Hematopoietic multipotent progenitor cell treated with erythropoietin and hydrocortisone succinate and interleukin-3 and kit ligand, for 4 days (in vitro differentiated cells): ENCODE results near the gene KRT7.
A peak's percentile ranks its signal among the peaks of the same experiment; 100 is the strongest.

ENCODE experiments used
- DNase-seq: peaks from one replicate; pipeline ENCODE4 v3.0.0-alpha.2; 2015

KRT7 gene

DNA sequence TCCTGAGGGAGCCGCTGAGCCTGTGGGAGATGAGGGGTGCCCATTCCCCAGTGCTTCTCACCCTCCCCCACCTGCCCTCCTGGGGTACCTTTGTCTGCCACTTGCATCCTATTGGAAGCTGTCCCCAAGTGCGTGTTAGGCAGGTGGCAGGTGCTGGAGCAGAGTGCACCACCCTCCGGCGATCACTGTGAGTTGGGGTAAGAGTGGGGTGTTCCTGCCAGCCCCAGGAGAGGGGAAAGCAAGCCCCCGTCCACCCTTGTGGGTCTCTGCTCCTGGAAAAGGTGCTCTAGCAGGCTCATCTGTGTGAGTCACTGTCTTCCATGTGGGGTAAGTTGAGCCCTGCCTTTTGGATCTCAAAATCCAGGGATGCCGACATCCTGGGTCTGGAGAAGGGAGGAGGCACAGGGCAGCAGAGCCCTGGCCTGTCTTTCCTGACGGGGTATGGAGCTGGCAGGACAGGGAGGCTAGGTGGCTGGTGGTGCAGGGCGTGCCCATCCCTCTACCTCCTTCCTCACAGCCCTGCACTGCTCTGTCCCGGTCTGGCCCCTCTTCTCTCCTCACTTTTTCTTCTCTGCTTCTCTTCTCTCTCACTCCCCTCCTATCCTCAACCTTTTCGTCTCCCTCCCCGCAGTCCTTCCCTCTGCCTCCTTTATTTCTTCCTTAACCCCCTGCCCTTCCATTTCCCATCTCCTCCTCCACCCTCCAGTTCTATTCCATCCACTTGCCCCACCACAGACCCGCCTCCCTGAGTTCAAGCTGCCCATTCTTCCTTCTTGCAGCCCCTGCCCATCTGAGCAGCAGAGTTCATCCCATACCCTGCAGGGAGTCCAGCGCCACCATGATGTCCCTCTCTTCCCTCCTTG, 20.1 kb upstream of the KRT7 start:
- DNase-seq, result no peak

DNA sequence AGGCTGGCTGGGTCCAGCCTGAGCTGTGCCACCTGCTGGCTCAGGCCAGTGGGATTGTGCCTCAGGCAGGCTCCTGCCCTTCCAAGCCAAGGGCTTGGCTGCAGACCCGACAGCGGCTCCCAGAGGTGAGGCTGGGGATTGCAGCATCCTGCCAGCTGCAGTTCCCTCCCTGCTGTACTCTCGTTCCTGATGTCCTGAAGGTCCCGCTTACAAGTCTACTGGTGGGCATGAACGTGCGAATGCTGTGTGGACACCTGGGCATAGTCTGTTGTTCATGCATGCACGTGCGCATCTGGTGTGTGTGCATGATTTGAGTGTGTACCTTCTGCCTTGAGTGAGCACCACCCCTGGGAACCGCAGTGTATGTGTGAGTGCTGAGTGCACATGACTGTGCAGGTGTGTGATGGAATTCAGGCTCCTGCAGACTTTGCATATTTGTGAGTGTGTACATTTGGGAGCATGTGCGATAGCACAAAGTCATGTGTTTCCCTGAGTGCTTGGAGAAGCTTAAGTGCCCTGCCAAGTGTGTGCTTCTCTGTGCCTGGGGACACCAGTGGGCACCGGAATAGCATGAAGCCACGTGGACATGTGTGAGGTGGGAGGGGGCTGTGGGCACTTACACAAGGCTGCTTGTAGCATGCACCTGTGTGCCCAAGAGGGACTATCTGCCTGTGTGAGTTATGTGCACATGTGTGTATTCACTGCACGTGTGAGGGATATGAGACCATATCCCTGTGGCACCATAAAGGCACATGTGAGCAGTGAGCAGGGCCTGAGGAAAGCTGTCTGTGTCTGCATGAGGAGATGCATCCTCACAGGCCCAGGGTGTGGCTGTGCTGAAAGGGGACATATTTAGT, 19.3 kb upstream of the KRT7 start:
- DNase-seq, result peak; percentile 80

DNA sequence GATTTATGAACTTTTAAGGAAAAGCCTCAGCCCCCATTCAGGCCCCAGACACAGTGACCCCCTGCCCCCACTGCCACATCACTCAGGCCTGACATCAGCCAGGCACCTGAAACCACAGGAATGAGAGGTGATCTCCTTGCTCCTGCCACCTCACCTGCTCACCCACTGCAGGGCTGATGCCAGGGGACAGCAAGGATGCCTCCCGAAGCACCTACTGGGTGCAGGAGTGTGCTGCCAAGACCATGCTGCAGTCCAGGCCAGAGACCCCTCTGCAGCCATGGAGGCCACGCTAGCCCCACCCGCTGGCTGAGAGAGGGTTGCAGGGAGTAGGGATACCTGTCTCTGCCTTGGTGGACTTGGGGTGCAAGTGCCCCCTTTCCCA, 18.6 kb upstream of the KRT7 start:
- DNase-seq, result no peak

DNA sequence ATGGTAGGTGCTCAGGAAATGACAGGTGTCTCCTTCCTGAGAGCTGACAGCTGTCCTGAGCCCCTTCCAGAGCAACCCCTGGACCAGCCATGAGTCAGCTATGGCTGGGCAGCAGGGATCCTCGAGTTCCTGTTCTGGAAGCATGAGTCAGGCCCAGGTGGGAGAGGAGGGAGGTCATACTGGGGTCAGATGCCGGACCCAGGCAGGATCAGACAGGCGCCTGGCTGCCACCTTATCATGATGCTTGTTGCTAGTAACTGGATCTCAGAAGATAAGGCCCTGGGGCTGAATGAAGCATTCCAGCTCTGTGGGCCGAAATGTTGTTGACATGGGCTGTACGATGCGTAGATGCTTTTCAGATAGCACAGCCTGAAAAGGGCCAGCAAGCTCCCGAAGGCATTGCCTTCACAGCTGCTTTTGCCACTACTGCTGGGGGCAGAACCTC, 17.4 kb upstream of the KRT7 start:
- DNase-seq, result no peak

DNA sequence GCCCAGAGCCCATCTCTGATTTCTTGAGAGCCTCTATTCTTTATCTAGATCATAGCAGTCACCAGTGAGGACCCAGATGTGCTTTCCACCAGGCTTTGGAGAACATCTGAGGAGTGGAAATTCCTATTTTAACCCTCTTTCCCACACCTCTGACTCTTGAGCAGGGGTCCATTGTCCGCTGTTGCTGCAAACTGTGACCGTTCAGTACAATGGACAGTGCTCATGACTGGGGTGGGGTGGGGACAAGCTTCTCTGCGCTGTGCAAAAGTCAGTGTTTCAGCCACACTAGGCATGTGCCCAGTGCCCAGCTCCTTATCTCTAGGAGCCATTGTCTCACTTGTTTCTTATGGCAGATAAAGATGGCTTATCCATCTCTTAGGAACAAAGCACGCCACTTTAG, 16.9 kb upstream of the KRT7 start:
- DNase-seq, result peak; percentile 28

DNA sequence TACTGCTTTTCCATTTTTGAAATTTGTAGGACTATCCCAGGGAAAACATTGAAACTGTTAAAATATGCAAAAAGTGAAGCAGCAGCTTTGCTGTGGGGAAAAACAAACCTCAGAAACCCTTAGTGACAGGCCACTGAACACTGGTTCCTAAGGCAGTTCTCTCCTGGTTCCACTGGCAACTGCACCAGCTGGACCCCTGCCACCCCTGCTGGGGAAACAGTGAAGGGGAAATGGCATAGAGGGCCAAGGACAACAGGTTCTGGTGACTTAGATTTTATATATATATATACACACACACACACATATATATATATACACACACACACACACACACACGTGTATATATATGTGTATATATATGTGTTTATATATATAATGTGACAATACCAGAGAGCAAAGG, 16.2 kb upstream of the KRT7 start:
- DNase-seq, result no peak

DNA sequence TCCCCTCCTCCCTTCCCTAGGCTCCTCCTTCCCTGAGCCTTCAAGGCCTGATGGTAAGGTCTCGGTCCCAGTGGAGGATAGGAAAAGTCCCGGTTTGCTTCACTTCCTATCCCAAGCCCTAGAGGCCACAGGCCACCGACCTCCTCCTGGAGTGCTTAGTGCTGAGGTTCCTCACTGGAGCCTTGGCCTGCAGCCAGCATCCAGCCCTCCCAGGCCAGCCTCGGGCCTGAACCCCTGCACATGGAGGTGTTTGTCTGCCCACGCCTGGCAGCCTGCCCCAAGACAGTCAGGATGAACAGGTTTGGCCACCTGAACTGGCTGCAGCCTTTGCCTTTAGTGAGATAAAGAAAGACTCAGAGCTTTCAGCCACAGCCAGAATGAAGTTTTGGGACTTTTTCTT, 15.8 kb upstream of the KRT7 start:
- DNase-seq, result no peak

DNA sequence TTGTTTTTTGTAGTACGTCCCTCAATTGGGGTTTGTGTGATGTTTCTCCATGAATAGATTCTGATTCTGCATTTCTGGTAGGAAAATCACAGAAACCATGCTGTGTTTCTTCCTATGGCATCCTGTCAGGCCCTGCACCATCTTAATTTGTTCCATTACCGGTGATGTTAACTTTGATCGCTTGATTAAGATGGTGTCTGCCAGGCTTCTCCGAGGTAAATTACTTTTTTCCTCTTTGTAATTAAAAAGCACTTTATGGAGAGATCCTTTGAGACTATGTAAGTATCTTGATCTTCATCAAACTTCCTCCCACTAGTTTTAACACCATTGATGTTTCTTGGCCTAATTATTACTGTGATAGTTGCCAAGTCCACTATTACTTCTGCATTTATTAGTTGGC, 15.0 kb upstream of the KRT7 start:
- no peak for DNase-seq

DNA sequence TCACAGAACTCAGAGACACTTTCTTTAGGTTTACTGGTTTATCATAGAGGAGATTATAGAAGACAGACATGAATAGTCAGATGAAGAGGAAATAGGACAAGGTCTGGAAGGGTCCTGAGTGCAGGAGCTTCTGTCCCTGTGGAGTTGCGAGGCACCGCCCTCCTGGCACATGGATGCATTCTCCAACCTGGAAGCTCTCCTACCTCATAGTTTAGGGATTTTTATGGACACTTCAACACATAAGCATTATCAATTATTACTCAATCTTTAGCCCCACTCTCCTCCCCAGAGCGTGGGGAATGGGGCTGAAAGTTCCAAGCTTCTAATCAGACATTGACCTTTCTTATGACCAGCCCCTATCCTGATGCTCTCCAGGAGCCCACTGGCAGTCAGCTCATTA, 12.6 kb upstream of the KRT7 start:
- no peak for DNase-seq

DNA sequence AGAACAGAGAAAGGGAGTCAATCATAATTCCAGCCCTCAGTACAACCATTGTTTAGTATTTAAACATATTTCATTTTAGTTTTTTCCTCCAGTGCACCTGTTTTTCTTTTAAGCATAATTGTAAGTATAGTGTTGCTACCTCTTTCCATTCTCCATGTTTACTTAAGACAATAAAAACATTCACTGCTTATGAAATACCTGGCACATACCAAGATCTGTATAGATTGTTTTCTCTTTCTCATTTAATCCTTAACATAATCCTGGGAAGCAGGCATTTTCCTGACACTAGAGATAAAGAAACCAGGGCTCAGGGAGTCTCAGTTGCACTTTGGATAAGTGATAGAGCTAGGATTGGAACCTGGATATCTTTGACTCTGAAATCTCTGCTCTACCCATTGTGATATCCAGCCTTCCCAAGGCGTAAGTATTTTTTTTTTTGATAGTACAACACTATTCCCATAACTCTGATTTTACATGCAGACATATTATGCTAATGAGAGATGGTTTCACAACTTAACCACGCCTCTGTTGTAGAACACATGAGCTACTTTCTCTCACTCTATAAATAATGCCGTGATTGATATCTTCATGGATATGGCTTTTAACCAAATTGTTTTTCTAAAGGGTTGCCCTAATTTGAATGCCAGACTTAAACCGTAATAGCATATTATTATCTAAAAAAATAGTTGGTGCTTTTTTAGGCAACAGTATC, 11.8 kb upstream of the KRT7 start:
- no peak for DNase-seq

DNA sequence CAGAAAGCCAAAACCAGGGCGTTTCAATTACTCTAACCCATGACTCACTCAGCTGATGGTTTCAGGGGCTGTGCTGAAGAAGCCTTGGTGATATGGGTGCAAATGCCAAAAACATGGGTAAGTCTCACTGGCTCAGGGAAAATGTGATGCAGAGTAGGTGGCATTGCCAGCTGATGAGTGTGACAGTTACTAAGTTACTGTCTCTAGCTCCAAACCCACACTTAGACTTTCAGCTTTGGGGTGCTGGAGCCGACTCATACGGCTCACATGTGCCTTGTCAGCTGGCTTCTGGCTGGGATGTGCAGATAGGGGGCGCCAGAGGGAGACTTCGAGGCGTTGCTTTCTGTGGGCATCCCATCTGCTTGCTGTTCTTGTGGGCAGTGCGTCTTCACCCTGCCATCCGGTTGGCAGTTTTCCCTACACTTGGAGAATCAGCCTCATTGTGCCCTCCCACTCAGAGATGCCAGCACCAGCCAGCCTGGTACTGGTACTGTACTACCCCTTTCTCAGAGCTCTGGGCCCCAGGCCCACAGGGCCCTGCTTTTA, 11.1 kb upstream of the KRT7 start:
- DNase-seq, result peak; percentile 79

DNA sequence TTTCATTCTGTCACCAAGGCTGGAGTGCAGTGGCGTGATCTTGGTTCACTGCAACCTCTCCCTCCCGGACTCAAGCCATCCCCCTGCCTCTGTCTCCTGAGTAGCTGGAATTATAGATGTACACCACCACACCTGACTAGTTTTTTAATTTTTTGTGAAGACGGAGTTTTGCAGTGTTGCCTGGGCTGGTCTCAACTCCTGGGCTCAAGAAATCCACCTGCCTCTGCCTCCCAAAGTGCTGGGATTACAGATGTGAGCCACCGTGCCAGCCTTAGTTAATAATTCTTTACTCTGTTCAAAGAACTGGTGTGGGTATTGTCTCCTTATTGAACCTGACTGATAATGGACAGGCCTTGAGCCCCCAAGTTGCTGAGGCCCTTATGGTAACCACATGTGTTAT, 10.4 kb upstream of the KRT7 start:
- no peak for DNase-seq

DNA sequence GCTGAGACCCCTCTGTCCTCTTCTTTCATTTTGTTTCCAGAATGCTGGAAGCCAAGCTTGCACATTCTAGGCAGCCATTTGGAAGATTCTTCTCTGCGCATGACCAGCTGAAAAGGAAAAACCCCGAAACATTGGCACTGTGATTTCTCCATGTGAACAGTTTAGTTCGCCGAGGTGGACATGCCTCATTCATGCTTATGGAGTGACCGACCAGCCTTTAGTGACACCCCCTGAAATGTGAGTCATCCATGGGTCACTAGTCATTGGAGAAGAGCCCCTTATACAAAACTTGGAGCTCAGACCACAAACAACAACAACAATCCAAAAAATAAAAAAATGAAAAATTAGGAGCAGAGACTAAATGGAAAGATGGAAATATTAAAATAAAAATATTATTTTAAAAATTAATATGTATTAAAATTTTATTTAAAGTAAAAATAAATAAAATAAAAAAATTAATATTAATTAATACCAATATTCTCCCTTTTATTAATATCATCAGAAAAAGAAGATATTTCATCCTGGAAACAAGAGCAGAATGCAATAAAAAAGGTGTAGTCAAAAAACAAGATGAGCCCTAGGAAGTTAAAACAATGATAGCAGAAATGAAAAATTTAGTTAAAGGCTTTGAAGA, 9.5 kb upstream of the KRT7 start:
- DNase-seq, result no peak

DNA sequence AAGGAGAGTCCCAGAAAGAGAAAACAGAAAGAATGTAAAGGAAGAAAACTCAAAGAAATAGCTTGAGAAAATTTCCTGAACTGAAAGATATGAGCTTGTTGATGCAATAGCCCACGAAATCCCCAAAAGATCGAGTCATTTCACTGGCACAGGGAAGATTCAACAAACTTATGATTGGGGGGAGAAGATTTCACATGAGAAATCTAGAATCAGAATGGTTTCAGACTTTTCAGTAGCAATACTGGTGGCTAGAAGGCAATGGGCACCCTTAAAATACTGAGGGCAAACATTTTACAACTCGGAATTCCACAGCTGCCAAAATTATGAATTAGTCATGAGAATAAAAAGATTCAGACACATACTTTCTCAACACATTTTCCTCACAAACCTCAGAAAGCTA, 8.9 kb upstream of the KRT7 start:
- DNase-seq, result no peak

DNA sequence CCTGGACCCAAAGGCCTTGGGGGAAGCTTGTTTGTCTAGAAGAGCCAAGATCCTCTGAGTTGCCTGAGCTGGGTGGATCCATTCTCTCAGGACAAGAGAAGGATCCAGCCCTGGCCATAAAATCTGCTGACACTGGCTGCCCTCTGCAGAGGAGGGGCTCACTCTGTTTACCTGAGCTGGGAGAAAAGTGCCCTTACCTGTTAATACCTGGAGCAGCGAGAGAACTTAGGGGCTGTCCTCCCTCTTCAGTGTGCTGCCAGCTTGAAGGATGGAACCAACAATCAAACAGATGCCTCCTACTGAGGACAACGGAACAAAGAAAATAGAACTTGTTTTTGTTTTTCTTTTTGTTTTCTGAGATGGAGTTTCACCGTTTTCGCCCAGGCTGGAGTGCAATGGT, 7.3 kb upstream of the KRT7 start:
- DNase-seq, result no peak

DNA sequence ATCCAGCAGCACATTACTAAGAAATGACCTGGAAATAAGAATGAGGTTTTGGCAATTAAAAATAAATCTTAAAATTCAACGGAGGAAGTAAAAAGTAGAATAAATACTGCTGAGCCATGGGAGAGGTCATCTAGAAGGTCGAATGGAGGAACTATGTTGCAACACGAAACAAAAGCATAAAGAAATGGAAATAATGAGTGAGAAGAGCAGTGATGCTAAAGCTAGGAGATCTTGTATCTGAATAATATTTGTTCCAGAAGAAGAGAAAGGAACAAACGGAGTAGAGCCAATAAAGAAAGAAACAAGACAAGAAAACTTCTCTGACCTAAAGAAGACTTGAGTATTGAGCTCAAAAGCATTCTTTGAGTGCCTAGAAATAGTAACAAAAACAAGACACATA, 6.6 kb upstream of the KRT7 start:
- DNase-seq, result no peak

DNA sequence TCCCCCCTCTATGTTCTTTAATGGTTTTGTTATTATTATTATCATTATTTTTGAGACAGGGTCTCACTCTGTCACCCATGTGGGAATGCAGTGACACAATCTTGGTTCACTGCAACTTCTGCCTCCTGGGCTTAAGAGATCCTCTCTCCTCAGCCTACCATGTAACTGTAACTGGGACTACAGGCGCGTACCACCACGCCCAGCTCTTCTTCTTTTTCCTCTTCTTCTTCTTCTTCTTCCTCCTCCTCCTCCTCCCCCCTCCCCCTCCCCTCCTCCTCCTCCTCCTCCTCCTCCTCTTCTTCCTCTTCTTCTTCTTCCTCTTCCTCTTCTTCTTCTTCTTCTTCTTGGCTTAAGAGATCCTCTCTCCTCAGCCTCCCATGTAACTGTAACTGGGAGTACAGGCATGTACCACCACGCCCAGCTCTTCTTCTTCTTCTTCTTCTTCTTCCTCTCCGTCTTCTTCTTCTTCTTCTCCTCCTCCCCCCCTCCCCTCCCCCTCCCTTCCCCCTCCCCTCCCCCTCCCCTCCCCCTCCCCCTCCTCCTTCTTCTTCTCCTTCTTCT, 5.4 kb upstream of the KRT7 start:
- no peak for DNase-seq

DNA sequence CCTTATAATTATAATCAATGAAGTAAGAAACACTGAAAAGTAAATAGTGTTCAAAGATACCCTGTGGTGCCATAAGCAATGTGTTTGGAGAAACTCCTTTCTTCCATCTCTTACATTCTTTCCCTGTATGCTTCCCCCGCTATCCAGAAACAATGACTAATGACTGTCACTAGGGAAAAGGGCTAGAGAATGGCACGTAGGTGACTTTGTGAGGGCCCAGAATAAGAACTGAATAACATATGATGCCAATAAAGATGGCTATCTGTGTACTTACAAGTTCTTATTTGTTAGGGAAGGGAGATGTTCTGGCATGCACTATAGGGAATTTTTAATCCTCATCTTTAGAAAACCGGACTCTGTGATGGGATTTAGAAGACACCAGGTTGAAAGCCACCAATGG, 4.7 kb upstream of the KRT7 start:
- no peak for DNase-seq

DNA sequence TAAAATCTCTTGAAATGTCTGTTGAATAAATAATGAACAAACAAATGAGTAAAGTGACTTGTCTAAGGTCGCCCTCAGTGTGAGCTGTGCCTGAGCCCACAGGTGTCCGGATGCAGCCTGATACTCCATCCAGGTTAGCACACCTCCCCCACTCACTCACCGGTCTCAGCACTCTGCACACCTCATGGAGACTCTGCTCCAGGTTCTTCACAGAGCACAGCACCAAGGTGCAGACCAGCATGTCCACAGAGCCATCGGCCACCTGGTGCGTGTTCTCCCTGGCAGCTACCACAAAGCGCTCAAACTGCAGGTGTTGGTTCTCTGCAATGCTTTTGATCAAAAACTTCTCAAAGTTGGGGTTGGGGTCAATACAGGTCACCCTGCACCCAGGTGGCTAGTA, 4.1 kb upstream of the KRT7 start:
- DNase-seq, result no peak

DNA sequence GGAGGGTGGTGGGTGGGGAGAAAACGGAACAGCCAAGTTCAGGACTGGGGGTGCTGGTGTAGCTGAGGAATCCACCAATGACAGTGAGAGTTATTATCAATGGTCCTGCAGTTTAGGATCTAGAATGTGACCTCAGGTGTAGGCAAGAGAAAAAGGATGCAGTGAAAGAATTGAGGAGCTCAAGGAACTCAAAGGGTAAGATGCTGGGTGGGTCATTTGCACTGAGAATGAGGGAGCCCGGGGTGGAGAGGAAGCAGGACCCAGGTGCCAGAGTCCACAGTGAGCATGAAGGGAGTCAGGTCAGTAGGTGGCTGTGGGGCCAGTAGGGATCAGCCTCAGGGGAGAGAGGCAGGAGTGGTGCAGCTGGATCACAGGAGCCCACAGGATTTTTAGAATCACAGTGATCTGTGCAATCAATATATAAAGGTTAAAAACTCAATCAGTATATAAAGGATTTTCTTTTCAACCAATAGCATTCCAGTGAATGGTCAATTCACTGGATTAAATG, 3.2 kb upstream of the KRT7 start:
- DNase-seq, result no peak

DNA sequence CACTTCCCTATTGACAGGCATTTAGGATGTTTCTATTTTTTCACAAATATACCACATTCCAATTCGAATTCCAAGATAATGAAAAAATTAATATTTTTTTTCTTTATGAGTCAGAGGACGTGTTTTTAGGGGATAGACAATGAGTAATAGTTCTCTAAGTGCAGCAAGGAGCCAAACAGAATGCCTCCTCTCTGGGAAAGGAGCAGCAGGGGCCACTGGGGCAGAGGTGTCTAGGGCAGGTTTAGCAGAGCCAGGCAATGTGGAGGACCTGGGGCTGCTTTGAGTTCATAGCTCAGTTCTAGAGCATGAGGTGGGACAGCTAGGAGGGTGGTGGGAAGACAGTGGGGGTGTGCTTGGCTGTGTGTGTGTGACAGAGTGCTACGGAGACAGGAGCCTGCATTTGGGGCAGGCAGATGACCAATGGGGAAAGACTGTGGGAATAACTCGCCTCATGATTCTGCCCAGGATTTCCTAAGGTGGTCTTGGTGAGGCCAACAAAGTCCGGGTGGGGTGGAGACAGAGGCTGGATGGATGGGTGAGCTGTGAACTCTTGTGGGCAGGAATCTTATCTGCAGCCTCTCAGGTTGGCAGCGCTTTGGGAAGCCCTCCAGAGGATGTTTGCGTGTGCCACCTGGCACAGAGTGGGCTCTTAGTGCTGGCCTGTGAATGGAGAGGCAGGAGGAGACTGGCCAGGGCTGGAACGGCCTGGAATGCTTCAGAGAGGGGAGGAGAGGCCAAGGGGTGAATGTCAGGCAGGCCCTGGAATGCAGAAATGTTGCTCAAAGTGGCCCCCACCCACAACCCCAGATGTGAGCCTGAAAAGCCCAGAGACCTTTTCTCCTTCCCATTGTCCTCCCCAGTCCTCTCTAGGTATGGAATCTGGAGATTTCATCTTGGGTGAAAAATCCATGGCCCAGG, 2.4 kb upstream of the KRT7 start:
- DNase-seq, result no peak
